Measurements from ENCODE around the gene PRLR.

The PRLR gene

DNA sequence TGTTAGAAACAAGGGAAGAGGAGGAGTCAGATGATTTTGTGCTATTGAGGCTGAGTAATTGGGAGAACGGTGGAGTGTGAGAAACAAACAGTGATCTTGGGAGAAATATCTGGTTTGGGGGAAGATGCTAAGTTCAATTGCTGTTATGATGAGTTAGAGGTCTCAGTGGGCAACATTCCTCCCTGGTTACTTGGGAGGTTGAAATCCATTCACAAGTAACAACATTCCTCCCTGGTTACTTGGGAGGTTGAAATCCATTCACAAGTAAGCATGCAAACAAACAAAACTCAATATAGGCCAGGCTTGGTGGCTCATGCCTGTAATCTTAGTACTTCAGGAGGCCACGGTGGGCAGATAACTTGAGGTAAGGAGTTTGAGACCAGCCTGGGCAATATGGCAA is 221.3 kb downstream of the PRLR start:
- no peak for DNase-seq (ENCODE audit: low read depth in 1 of 2, low spot score in 1 of 2)

DNA sequence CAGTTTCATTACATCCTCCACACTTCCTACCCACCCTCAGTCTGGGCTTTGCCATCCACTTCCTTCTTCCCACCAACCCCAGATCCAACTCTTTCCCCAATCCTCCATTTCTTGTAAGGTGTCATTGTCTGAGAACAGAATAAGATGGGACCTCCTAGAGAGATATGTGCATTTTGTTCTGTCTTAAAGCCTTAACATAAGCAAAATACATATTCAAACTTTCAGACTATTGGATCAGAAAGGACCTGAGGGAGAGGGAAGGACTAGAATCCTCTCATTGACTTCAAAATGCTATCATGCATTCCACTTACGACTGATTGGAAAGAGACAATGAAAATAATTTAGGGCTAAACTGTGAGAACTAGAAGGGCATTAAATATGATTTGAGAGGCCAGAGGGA is 225.5 kb downstream of the PRLR start:
- no peak for DNase-seq (ENCODE audit: low read depth in 1 of 2, low spot score in 1 of 2)

DNA sequence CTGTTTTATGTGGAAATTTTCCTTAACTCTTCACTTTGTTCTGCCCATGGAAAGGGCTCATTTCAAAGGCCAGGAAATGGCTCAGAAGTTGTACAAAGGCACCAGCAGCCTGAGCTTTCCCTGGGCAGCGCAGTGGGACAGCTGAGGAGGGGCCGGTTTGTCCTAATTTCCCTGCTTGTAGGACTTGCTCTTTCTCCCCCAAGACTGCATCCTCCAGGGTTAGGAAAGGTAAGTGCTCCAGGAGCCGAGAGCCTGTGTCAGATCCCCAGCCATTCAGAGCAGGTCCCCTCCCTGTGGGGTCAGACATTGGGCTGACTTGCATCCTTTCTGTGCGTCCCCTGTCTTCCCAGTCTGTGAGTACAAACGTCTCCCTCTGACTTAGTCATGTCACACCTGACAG is 226.1 kb downstream of the PRLR start:
- no peak for DNase-seq (ENCODE audit: low read depth in 1 of 2, low spot score in 1 of 2)

DNA sequence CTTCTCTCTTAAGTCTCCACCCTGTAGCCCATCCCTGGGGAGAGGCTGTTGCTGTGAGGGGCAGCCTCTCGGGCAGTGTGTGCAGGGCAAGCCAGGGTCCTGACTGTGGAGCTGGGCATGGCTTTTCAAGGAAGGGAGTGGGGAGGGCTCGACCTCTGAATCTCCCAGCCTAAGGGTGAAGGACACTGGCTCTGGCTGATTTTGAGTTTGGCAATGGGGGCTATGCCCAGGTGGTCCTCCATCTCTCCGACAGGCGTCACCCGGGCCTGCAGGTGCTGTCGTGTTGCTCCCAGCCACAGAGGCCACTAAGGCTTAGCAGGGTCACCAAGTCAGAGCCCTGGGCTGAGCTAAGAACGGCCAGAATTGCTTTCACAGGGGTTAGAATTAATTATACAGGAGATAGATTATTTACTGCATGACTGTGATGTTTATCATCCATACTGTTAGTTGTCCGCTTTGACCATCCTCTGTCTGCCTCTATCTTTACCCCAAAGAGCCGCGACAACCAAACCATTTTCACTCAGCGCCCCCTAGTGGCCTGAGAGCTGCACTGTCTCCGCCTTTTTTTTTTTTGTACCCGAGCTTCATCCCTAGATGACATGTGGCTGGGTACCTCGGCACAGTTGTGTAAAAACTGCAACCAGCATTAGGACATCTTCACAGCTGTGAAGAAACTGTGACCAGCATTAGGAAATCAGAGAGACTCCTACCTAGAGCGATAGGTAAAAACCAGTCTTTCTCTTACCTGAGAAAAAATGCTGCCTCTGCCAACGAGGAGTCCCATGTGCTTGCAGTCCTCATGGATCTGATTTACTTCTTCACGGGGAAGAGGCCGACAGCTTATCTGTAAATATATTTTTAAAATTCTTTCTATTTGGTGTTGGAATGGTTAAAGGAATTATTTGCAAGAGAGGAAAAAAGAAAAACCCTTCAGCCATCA is 227.0 kb downstream of the PRLR start:
- peak in 1 of 2 donors; percentile 33 for DNase-seq (ENCODE audit: low read depth in 1 of 2, low spot score in 1 of 2)

DNA sequence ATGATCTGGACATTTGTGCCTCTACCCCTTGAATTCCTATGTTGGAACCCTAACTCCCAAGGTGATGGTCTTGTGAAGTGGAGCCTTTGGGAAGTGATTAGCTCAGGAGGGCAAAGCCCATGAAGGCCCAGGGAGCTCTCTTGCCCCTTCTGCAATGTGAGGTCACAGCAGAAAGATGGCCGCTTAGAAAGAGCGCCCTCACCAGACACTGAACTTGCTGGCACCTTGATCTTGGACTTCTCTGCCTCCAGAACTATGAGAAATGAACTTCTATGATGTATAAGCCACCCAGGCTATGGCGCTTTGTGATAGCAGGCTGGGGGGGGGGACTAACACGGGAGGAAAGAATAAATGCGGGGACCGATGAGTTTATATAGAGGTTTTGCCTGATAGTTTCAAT is 227.8 kb downstream of the PRLR start:
- DNase-seq (ENCODE audit: low read depth in 1 of 2, low spot score in 1 of 2): no peak

DNA sequence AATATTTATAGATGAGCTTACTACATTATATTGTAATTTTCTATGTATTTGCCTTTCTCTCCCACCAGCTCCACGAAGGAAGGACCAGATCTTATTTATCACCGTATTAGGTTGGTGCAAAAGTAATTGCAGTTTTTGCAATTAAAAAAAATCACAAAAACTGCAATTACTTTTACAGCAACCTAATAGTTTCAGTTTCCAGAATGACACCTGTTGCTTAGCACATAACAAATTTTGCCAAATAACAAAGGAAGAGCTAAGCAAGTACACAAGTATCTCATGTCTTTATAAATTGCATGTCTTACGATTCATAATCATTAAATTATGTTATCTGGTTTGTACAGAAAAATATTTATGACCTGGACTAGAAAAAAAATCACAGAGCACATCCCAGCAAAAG is 228.4 kb downstream of the PRLR start:
- DNase-seq (ENCODE audit: low read depth in 1 of 2, low spot score in 1 of 2): no peak
